HEK293 (cell line): Measurements from ENCODE around the gene TFDP1.
A peak's percentile ranks its signal among the peaks of the same experiment; 100 is the strongest.
"Not testable (repeated sequence)": the region's sequence is repeated elsewhere in the genome, so short reads cannot be mapped to it uniquely, and the experiment has no call there.

Source experiments
- CTCF ChIA-PET: fragments of 350-600 bp; formaldehyde crosslinking; extraction: SDS; loops from one replicate; lab custom pipeline; 2021; ENCODE audit warnings: antibody characterized with exemption; lab: Yijun Ruan, JAX
- POLR2A ChIA-PET: fragments of 300-600 bp; formaldehyde crosslinking; extraction: SDS; loops from one replicate; lab custom pipeline; 2020; ENCODE audit warnings: antibody characterized with exemption, inconsistent platforms; lab: Yijun Ruan, JAX
- H3K27ac ChIP-seq: fragments of 200-500 bp; sonication (Bioruptor generic); 2 replicates; pipeline ENCODE4 v1.5.1; 2014; ENCODE audit warnings: low read depth, low read length, control low read depth, inconsistent platforms; ENCODE audit errors: extremely low read depth
- H3K36me3 ChIP-seq, 2 experiments: fragments of 200-500 bp in 1 of 2; sonication (Bioruptor generic) in 1 of 2; 1 replicate in 1 of 2; 2 replicates in 1 of 2; pipeline ENCODE4 v1.5.1; 2014 to 2017; ENCODE audit warnings: inconsistent platforms in 2 of 2, low read length in 2 of 2; ENCODE audit not compliant: control insufficient read depth in 2 of 2, insufficient read depth in 1 of 2
- H3K4me1 ChIP-seq: fragments of 200-500 bp; sonication (Bioruptor generic); 2 replicates; pipeline ENCODE4 v1.5.1; 2014; ENCODE audit warnings: mild to moderate bottlenecking, low read length, inconsistent platforms; ENCODE audit not compliant: control insufficient read depth, insufficient read depth
- H3K4me3 ChIP-seq: 2 replicates; pipeline ENCODE4 v1.5.1; 2011; ENCODE audit warnings: low read depth, mild to moderate bottlenecking, control low read depth, low read length, moderate library complexity
- H3K9me3 ChIP-seq: fragments of 200-500 bp; sonication (Bioruptor generic); 2 replicates; pipeline ENCODE4 v1.5.1; 2014; ENCODE audit warnings: low read depth, low read length, inconsistent platforms; ENCODE audit not compliant: control insufficient read depth, insufficient read depth
- HOXA7 ChIP-seq: sonication (generic); formaldehyde crosslinking; IDR thresholded peaks from 2 replicates; pipeline ENCODE4 v1.8.1; 2022; ENCODE audit warnings: missing genetic modification reagents, borderline replicate concordance
- HOXD13 ChIP-seq: sonication (generic); formaldehyde crosslinking; IDR thresholded peaks from 2 replicates; pipeline ENCODE4 v1.8.0; 2022; ENCODE audit warnings: missing genetic modification reagents, borderline replicate concordance
- IKZF3 ChIP-seq: fragments of 450-650 bp; IDR thresholded peaks from 2 replicates; pipeline ENCODE4 v1.5.0; 2018; ENCODE audit warnings: missing biosample characterization, mild to moderate bottlenecking, missing genetic modification characterization, moderate library complexity
- KLF8 ChIP-seq: fragments of 450-650 bp; formaldehyde crosslinking; IDR thresholded peaks from 2 replicates; pipeline ENCODE4 v1.5.1; 2016; ENCODE audit warnings: missing biosample characterization, missing genetic modification characterization
- KLF9 ChIP-seq: fragments of 450-650 bp; formaldehyde crosslinking; IDR thresholded peaks from 2 replicates; pipeline ENCODE4 v1.5.1; 2016; ENCODE audit warnings: missing biosample characterization, missing genetic modification characterization, low read depth
- TCF7L2 ChIP-seq: IDR thresholded peaks from 2 replicates; pipeline ENCODE4 v1.6.1; 2011; ENCODE audit warnings: low read depth, mild to moderate bottlenecking, inconsistent platforms, low read length, moderate library complexity, borderline replicate concordance
- ZBTB44 ChIP-seq: fragments of 450-650 bp; IDR thresholded peaks from 2 replicates; pipeline ENCODE4 v1.5.1; 2018; ENCODE audit warnings: missing biosample characterization, mild to moderate bottlenecking, missing genetic modification characterization
- ZEB2 ChIP-seq: fragments of 450-650 bp; formaldehyde crosslinking; IDR thresholded peaks from 2 replicates; pipeline ENCODE4 v1.5.1; 2016; ENCODE audit warnings: missing biosample characterization, missing genetic modification characterization
- ZFP41 ChIP-seq: fragments of 450-650 bp; formaldehyde crosslinking; IDR thresholded peaks from 2 replicates; pipeline ENCODE4 v1.5.1; 2016; ENCODE audit warnings: missing biosample characterization, missing genetic modification characterization, borderline replicate concordance
- ZNF146 ChIP-seq: fragments of 450-650 bp; formaldehyde crosslinking; IDR thresholded peaks from 2 replicates; pipeline ENCODE4 v1.5.1; 2016; ENCODE audit warnings: missing biosample characterization, missing genetic modification characterization
- ZNF155 ChIP-seq: fragments of 450-650 bp; formaldehyde crosslinking; IDR thresholded peaks from 2 replicates; pipeline ENCODE4 v1.5.1; 2016; ENCODE audit warnings: missing biosample characterization, missing genetic modification characterization
- ZNF16 ChIP-seq: fragments of 450-650 bp; formaldehyde crosslinking; IDR thresholded peaks from 2 replicates; pipeline ENCODE4 v1.5.1; 2016; ENCODE audit warnings: low read depth, missing biosample characterization, missing genetic modification characterization
- ZNF169 ChIP-seq: fragments of 450-650 bp; formaldehyde crosslinking; IDR thresholded peaks from 2 replicates; pipeline ENCODE4 v1.5.1; 2016; ENCODE audit warnings: missing biosample characterization, missing genetic modification characterization
- ZNF223 ChIP-seq: fragments of 450-650 bp; formaldehyde crosslinking; IDR thresholded peaks from 2 replicates; pipeline ENCODE4 v1.5.1; 2016; ENCODE audit warnings: missing biosample characterization, missing genetic modification characterization
- ZNF37A ChIP-seq: fragments of 450-650 bp; IDR thresholded peaks from 2 replicates; pipeline ENCODE4 v1.5.1; 2018; ENCODE audit warnings: missing biosample characterization, missing genetic modification characterization
- ZNF560 ChIP-seq: fragments of 450-650 bp; formaldehyde crosslinking; IDR thresholded peaks from 2 replicates; pipeline ENCODE4 v1.5.1; 2017; ENCODE audit warnings: missing biosample characterization, missing genetic modification characterization, borderline replicate concordance
- ZNF600 ChIP-seq: fragments of 450-650 bp; formaldehyde crosslinking; IDR thresholded peaks from 2 replicates; pipeline ENCODE4 v1.5.1; 2016; ENCODE audit warnings: missing biosample characterization, missing genetic modification characterization
- ZNF670 ChIP-seq: fragments of 450-650 bp; formaldehyde crosslinking; IDR thresholded peaks from 2 replicates; pipeline ENCODE4 v1.5.1; 2016; ENCODE audit warnings: missing biosample characterization, missing genetic modification characterization, low read depth
- ZNF704 ChIP-seq: fragments of 450-650 bp; formaldehyde crosslinking; IDR thresholded peaks from 2 replicates; pipeline ENCODE4 v1.5.1; 2016; ENCODE audit warnings: missing biosample characterization, missing genetic modification characterization
- ZSCAN23 ChIP-seq: fragments of 450-650 bp; formaldehyde crosslinking; IDR thresholded peaks from 2 replicates; pipeline ENCODE4 v1.5.1; 2016; ENCODE audit warnings: missing biosample characterization, missing genetic modification characterization
- TF ChIP-seq, protein P1 (sequence below): fragments of 450-650 bp; formaldehyde crosslinking; IDR thresholded peaks from 2 replicates; pipeline ENCODE4 v1.5.1; 2016; ENCODE audit warnings: missing biosample characterization, missing genetic modification characterization

The TFDP1 gene

DNA sequence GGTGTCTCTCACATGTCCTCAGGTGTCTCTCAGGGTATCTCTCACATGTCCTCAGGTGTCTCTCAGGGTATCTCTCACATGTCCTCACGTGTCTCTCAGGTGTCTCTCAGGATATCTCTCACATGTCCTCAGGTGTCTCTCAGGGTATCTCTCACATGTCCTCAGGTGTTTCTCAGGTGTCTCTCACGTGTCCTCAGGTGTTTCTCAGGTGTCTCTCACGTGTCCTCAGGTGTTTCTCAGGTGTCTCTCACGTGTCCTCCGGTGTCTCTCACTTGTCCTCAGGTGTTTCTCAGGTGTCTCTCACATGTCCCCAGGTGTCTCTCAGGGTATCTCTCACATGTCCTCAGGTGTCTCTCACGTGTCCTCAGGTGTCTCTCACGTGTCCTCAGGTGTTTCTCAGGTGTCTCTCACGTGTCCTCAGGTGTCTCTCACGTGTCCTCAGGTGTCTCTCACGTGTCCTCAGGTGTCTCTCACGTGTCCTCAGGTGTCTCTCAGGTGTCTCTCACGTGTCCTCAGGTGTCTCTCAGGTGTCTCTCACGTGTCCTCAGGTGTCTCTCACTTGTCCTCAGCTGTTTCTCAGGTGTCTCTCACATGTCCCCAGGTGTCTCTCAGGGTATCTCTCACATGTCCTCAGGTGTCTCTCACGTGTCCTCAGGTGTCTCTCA lies 40.2 kb downstream of the TFDP1 start:
- H3K27ac ChIP-seq, H3K4me3 ChIP-seq, CTCF ChIA-PET, H3K9me3 ChIP-seq, H3K4me1 ChIP-seq: not testable (repeated sequence)
- peaks cover 0 to 85% of the 10 kb centered on the region in 2 experiments; a peak in 1 of 3 replicates for H3K36me3 ChIP-seq
- TF ChIP-seq ZEB2 (tag by site-specific recombination), result peak; percentile 99
- TF ChIP-seq, all 188 proteins: peak for 1; not testable (repeated sequence) for 187
- POLR2A ChIA-PET, result not testable (repeated sequence)

- Histone ChIP-seq H3K4me1 (no peaks in the 10 kb centered on the region), H3K36me3 (peaks cover 0 to 91% of the 10 kb centered on the region in 2 experiments; a peak in 1 of 3 replicates), H3K4me3 (no peak overlapping the region), H3K9me3 (no peaks in the 10 kb centered on the region), H3K27ac (no peak overlapping the region)
- TF ChIP-seq ZEB2 (tag by site-specific recombination) (peak; percentile 97), ZSCAN23 (tag by site-specific recombination) (no peak)
- CTCF ChIA-PET, result no interaction called here
- POLR2A ChIA-PET, result no interaction called here
Measured at GRCh38 chr13:113625965-113626721, 41.6 kb downstream of the TFDP1 start.

- H3K36me3 ChIP-seq, result peaks cover 0 to 100% of the 10 kb centered on the region in 2 experiments; a peak in 1 of 3 replicates
- no peaks in the 10 kb centered on the region for H3K9me3 ChIP-seq
- ChIA-PET CTCF (no interaction called here), POLR2A (no interaction called here)
- H3K4me3 ChIP-seq, result no peak overlapping the region
- H3K27ac ChIP-seq, result no peak overlapping the region
- TF ChIP-seq HOXA7 (no peak), ZNF16 (tag by site-specific recombination) (no peak)
- no peaks in the 10 kb centered on the region for H3K4me1 ChIP-seq
Measured at GRCh38 chr13:113627136-113627535, 42.6 kb downstream of the TFDP1 start.

GRCh38 chr13:113628291-113629270 lies 44.0 kb downstream of the TFDP1 start:
- ChIA-PET CTCF (no interaction called here), POLR2A (no interaction called here)
- no peaks in the 10 kb centered on the region for H3K9me3 ChIP-seq
- no peaks in the 10 kb centered on the region for H3K4me1 ChIP-seq
- H3K4me3 ChIP-seq, result no peak overlapping the region
- H3K36me3 ChIP-seq, result peaks cover 0 to 100% of the 10 kb centered on the region in 2 experiments; a peak in 2 of 3 replicates
- no peak overlapping the region for H3K27ac ChIP-seq
- no peak for TF ChIP-seq TCF7L2
- TF ChIP-seq KLF8, result no peak
- TF ChIP-seq ZNF37A (tag by site-specific recombination), result no peak
- TF ChIP-seq, protein P1, sequence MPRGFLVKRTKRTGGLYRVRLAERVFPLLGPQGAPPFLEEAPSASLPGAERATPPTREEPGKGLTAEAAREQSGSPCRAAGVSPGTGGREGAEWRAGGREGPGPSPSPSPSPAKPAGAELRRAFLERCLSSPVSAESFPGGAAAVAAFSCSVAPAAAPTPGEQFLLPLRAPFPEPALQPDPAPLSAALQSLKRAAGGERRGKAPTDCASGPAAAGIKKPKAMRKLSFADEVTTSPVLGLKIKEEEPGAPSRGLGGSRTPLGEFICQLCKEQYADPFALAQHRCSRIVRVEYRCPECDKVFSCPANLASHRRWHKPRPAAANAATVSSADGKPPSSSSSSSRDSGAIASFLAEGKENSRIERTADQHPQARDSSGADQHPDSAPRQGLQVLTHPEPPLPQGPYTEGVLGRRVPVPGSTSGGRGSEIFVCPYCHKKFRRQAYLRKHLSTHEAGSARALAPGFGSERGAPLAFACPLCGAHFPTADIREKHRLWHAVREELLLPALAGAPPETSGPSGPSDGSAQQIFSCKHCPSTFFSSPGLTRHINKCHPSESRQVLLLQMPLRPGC (tag by site-specific recombination), result no peak
- no peak for TF ChIP-seq ZNF169 (tag by site-specific recombination)
- TF ChIP-seq ZBTB44, result no peak
- TF ChIP-seq ZNF560 (tag by site-specific recombination), result no peak
- no peak for TF ChIP-seq ZNF155 (tag by site-specific recombination)
- TF ChIP-seq HOXD13, result no peak
- no peak for TF ChIP-seq ZNF670
- TF ChIP-seq ZNF223 (tag by site-specific recombination), result no peak
- TF ChIP-seq ZNF704 (tag by site-specific recombination), result no peak
- TF ChIP-seq ZNF146 (tag by site-specific recombination), result no peak
- no peak for TF ChIP-seq KLF9 (tag by site-specific recombination)
- no peak for TF ChIP-seq IKZF3 (tag by site-specific recombination)
- TF ChIP-seq ZNF600 (tag by site-specific recombination), result no peak
- no peak for TF ChIP-seq ZFP41 (tag by site-specific recombination)
